ENCODE data around the gene PET117. TPM values are rescaled to one million over a fixed set of nuclear protein-coding genes. Genes with fewer than 3 reads are reported as not detected.

The PET117 gene
- total RNA-seq, 1 donor from 2014 or later: 6.1 TPM

GRCh38 chr20:18156045-18156444 lies 18.4 kb downstream of the PET117 start:
- TF ChIP-seq POLR2AphosphoS5 (IDR thresholded peaks at IDR 0.05; ENCODE audit: insufficient read depth in 1 of 2, low read depth in 1 of 2): no peak
- no peak for TF ChIP-seq POLR2A (IDR thresholded peaks at IDR 0.05)
- TF ChIP-seq CTCF (IDR thresholded peaks at IDR 0.05): no peak
- no peaks in the 10 kb centered on the region for H3K4me1 ChIP-seq
- no peak overlapping the region for H3K27ac ChIP-seq
- H3K27me3 ChIP-seq: no peaks in the 10 kb centered on the region
- intact Hi-C loops (cut with DNase I): no loop called here
- no peak for DNase-seq (ENCODE audit: extremely low spot score in 2 of 2)
- H3K36me3 ChIP-seq: peaks cover 0 to 39% of the 10 kb centered on the region in 2 donors
- no peaks in the 10 kb centered on the region for H3K9me3 ChIP-seq
- H3K4me3 ChIP-seq: no peak overlapping the region

- H3K4me3 ChIP-seq: no peak overlapping the region
- peaks cover 0 to 22% of the 10 kb centered on the region in 2 donors for H3K36me3 ChIP-seq
- no peak for TF ChIP-seq CTCF (IDR thresholded peaks at IDR 0.05)
- TF ChIP-seq POLR2AphosphoS5 (IDR thresholded peaks at IDR 0.05; ENCODE audit: insufficient read depth in 1 of 2, low read depth in 1 of 2): no peak
- no peak for TF ChIP-seq POLR2A (IDR thresholded peaks at IDR 0.05)
- intact Hi-C loops (cut with DNase I): no loop called here
- no peak for DNase-seq (ENCODE audit: extremely low spot score in 2 of 2)
- no peak overlapping the region for H3K27ac ChIP-seq
- H3K27me3 ChIP-seq: no peaks in the 10 kb centered on the region
- H3K9me3 ChIP-seq: no peaks in the 10 kb centered on the region
- peaks cover 22% of the 10 kb centered on the region for H3K4me1 ChIP-seq
These were observed 26.7 kb downstream of the PET117 start for GRCh38 chr20:18164356-18164755.

- Histone ChIP-seq H3K27me3 (no peaks in the 10 kb centered on the region), H3K4me3 (no peak overlapping the region), H3K36me3 (peaks cover 0 to 19% of the 10 kb centered on the region in 2 donors), H3K9me3 (no peaks in the 10 kb centered on the region), H3K4me1 (peaks cover 22% of the 10 kb centered on the region), H3K27ac (no peak overlapping the region)
- intact Hi-C loops (cut with DNase I): no loop called here
- no peak for DNase-seq (ENCODE audit: extremely low spot score in 2 of 2)
- TF ChIP-seq POLR2AphosphoS5 (IDR thresholded peaks at IDR 0.05; ENCODE audit: insufficient read depth in 1 of 2, low read depth in 1 of 2) (no peak), CTCF (IDR thresholded peaks at IDR 0.05) (no peak), POLR2A (IDR thresholded peaks at IDR 0.05) (no peak)
These were observed 27.9 kb downstream of the PET117 start for GRCh38 chr20:18165553-18165952.

GRCh38 chr20:18166241-18166881 lies 28.7 kb downstream of the PET117 start:
- TF ChIP-seq POLR2A (IDR thresholded peaks at IDR 0.05) (no peak), CTCF (IDR thresholded peaks at IDR 0.05) (no peak), POLR2AphosphoS5 (IDR thresholded peaks at IDR 0.05; ENCODE audit: insufficient read depth in 1 of 2, low read depth in 1 of 2) (no peak)
- Histone ChIP-seq H3K4me1 (peaks cover 22% of the 10 kb centered on the region), H3K27ac (no peak overlapping the region), H3K4me3 (no peak overlapping the region), H3K27me3 (no peaks in the 10 kb centered on the region), H3K9me3 (no peaks in the 10 kb centered on the region), H3K36me3 (peaks cover 0 to 19% of the 10 kb centered on the region in 2 donors)
- intact Hi-C loops (cut with DNase I): no loop called here
- DNase-seq (ENCODE audit: extremely low spot score in 2 of 2): no peak

GRCh38 chr20:18166950-18167349 lies 29.3 kb downstream of the PET117 start:
- Histone ChIP-seq H3K9me3 (no peaks in the 10 kb centered on the region), H3K27ac (no peak overlapping the region), H3K27me3 (no peaks in the 10 kb centered on the region), H3K36me3 (peaks cover 0 to 15% of the 10 kb centered on the region in 2 donors), H3K4me3 (no peak overlapping the region), H3K4me1 (peaks cover 22% of the 10 kb centered on the region)
- TF ChIP-seq CTCF (IDR thresholded peaks at IDR 0.05) (no peak), POLR2AphosphoS5 (IDR thresholded peaks at IDR 0.05; ENCODE audit: insufficient read depth in 1 of 2, low read depth in 1 of 2) (no peak), POLR2A (IDR thresholded peaks at IDR 0.05) (no peak)
- no peak for DNase-seq (ENCODE audit: extremely low spot score in 2 of 2)
- intact Hi-C loops (cut with DNase I): no loop called here
